ENCODE measurements around the gene NPM1.
"Not testable (repeated sequence)": the region's sequence is repeated elsewhere in the genome, so short reads cannot be mapped to it uniquely, and the experiment has no call there.

Gene NPM1

DNA sequence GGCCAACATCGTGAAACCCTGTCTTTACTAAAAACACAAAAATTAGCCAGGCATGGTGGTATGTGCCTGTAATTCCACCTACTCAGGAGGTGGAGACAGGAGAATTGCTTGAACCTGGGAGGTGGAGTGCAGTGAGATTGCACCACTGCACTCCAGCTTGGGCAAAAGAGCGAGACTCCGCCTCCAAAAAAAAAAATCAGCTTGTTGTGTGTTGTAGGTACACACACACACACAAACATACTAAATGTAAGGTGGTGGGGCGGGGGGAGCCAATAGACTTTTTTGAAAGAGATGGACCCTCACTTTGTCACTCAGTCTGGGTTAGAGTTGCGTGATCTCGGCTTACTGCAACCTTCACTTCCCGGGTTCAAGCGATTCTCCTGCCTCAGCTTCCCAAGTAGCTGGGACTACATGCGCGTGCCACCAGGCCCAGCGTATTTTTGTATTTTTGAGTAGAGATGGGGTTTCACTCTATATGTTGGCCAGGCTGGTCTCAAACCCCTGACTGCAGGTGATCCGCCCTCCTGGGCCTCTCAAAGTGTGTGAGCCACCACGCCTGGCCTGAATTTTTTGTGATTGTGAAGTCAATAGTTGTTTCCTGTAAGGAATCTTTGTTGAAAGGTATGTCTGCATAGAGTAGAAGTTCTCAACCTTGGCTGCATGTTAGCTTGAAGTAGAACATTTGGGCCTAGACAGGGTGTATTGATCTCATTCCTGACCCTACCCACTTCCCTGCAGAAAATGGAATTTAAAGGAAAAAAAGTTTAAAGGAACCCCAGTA, 13.7 kb downstream of the NPM1 start:
- DNase-seq (ENCODE audit: low spot score) = no peak
- in situ Hi-C loops (cut with MboI; ENCODE audit: low sequenced_read_pairs, unreplicated experiment) = loop anchor here (25.0 kb wide), 1 partner anchor 636 kb away; no protein-coding TSS in a partner anchor
- TF ChIP-seq, protein P1, sequence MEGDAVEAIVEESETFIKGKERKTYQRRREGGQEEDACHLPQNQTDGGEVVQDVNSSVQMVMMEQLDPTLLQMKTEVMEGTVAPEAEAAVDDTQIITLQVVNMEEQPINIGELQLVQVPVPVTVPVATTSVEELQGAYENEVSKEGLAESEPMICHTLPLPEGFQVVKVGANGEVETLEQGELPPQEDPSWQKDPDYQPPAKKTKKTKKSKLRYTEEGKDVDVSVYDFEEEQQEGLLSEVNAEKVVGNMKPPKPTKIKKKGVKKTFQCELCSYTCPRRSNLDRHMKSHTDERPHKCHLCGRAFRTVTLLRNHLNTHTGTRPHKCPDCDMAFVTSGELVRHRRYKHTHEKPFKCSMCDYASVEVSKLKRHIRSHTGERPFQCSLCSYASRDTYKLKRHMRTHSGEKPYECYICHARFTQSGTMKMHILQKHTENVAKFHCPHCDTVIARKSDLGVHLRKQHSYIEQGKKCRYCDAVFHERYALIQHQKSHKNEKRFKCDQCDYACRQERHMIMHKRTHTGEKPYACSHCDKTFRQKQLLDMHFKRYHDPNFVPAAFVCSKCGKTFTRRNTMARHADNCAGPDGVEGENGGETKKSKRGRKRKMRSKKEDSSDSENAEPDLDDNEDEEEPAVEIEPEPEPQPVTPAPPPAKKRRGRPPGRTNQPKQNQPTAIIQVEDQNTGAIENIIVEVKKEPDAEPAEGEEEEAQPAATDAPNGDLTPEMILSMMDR (IDR thresholded peaks at IDR 0.05; ENCODE audit: borderline replicate concordance, control extremely low read depth, extremely low read depth, insufficient read depth, missing control alignments) = no peak

- in situ Hi-C loops (cut with MboI; ENCODE audit: low sequenced_read_pairs, unreplicated experiment) = loop anchor here (25.0 kb wide), 1 partner anchor 635 kb away; no protein-coding TSS in a partner anchor
- not testable (repeated sequence) for DNase-seq (ENCODE audit: low spot score)
These were observed 15.1 kb downstream of the NPM1 start for GRCh38 chr5:171402751-171403150.

- TF ChIP-seq, protein P1 (IDR thresholded peaks at IDR 0.05; ENCODE audit: borderline replicate concordance, control extremely low read depth, extremely low read depth, insufficient read depth, missing control alignments) = no peak
- no peak for DNase-seq (ENCODE audit: low spot score)
- in situ Hi-C loops (cut with MboI; ENCODE audit: low sequenced_read_pairs, unreplicated experiment) = loop anchor here (25.0 kb wide), 1 partner anchor 632 kb away; no protein-coding TSS in a partner anchor
These were observed 18.0 kb downstream of the NPM1 start for GRCh38 chr5:171405615-171406014.

GRCh38 chr5:171407234-171407633, 19.6 kb downstream of the NPM1 start:
- TF ChIP-seq, protein P1 (IDR thresholded peaks at IDR 0.05; ENCODE audit: borderline replicate concordance, control extremely low read depth, extremely low read depth, insufficient read depth, missing control alignments) = no peak
- in situ Hi-C loops (cut with MboI; ENCODE audit: low sequenced_read_pairs, unreplicated experiment) = loop anchor here (25.0 kb wide), 1 partner anchor 630 kb away; no protein-coding TSS in a partner anchor
- DNase-seq (ENCODE audit: low spot score) = no peak

DNA sequence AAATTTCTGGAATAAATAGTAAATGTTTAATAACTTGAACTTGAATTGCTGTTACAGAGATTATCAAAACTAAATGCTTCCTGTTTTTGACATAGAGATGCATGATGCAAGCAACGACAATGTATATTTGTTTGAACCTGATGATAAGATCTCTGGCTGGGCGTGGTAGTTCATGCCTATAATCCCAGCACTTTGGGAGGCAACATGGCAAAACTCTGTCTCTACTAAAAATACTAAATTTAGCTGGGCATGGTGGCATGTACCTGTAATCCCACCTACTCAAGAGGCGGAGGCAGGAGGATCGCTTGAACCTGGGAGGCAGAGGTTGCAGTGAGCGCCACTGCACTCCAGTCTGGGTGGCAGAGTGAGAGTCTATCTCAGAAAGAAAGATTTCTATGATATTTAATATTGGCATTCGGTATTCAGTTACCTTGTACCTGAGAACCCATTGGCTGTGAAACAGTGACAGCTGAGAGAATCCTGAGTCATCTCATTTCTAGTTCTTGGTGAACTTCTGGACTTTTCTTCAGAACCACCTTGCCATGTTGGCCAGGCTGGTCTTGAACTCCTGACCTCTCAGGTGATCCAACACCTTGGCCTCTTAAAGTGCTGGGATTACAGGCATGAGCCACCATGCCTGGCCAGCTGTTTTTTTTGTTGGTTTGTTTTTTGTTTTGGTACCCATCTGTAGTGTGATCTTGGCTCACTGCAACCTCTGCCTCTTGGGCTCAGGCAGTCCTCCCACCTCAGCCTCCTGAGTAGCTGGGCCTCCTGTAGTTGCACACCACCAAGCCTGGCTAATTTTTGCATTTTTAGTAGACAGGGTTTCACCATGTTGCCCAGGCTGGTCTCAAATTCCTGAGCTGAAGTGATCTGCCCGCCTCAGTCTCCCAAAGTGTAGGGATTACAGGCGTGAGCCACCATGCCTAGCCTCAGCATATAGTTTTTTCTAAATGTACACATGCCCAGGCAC, 21.8 kb downstream of the NPM1 start:
- TF ChIP-seq, protein P1 (IDR thresholded peaks at IDR 0.05; ENCODE audit: borderline replicate concordance, control extremely low read depth, extremely low read depth, insufficient read depth, missing control alignments) = no peak
- in situ Hi-C loops (cut with MboI; ENCODE audit: low sequenced_read_pairs, unreplicated experiment) = loop anchor here (25.0 kb wide), 1 partner anchor 628 kb away; no protein-coding TSS in a partner anchor
- DNase-seq (ENCODE audit: low spot score) = no peak

DNA sequence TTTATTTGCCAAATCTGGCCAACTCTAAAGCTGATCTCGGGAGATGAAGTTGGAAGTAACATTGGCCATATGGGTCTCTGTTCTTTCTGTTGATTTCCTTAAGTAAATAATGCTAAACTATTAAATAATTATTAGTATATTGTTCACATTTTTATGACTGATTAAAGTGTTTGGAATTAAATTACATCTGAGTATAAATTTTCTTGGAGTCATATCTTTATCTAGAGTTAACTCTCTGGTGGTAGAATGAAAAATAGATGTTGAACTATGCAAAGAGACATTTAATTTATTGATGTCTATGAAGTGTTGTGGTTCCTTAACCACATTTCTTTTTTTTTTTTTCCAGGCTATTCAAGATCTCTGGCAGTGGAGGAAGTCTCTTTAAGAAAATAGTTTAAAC, 22.5 kb downstream of the NPM1 start:
- no peak for DNase-seq (ENCODE audit: low spot score)
- in situ Hi-C loops (cut with MboI; ENCODE audit: low sequenced_read_pairs, unreplicated experiment) = loop anchor here (25.0 kb wide), 1 partner anchor 627 kb away; no protein-coding TSS in a partner anchor
- TF ChIP-seq, protein P1 (IDR thresholded peaks at IDR 0.05; ENCODE audit: borderline replicate concordance, control extremely low read depth, extremely low read depth, insufficient read depth, missing control alignments) = no peak

Measured in GM13976 (cell line).